Activated gamma-delta T cell treated with anti-CD3 and anti-CD28 coated beads, Interleukin-2, amount 50 U/mL, for 16 hours (primary cell): Measurements from ENCODE around the gene MKI67.

Experiments used
- DNase-seq: peaks from one replicate; pipeline ENCODE4 v3.0.0-alpha.2; 2020; ENCODE audit warnings: low read depth

The MKI67 gene

DNA sequence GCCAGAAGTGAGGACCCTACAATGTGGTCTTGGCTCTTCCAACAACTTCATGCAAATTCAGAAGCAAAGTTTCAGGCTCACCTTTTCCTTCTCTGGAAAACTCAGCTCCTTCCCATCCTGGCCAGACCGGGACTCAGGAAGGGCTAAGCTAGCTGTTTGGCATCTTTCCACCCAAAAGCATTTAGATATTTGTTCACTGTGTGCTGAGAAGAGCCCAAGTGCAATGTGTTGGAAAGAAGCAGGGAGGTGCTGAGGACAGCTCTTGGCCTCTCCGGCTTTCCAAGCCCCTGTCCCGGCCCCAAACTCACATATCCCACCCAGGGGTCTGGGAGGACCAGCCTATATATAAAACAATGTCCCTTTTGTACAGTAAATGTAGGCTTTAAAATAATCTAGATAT, 44.5 kb downstream of the MKI67 start:
- DNase-seq = no peak

- no peak for DNase-seq
Observed at GRCh38 chr10:128081222-128081621, 45.0 kb downstream of the MKI67 start.

- DNase-seq = no peak
Observed at GRCh38 chr10:128080641-128081040, 45.6 kb downstream of the MKI67 start.

- DNase-seq = no peak
Observed at GRCh38 chr10:128080231-128080630, 46.0 kb downstream of the MKI67 start.

GRCh38 chr10:128078136-128078969, 47.9 kb downstream of the MKI67 start:
- DNase-seq = no peak

DNA sequence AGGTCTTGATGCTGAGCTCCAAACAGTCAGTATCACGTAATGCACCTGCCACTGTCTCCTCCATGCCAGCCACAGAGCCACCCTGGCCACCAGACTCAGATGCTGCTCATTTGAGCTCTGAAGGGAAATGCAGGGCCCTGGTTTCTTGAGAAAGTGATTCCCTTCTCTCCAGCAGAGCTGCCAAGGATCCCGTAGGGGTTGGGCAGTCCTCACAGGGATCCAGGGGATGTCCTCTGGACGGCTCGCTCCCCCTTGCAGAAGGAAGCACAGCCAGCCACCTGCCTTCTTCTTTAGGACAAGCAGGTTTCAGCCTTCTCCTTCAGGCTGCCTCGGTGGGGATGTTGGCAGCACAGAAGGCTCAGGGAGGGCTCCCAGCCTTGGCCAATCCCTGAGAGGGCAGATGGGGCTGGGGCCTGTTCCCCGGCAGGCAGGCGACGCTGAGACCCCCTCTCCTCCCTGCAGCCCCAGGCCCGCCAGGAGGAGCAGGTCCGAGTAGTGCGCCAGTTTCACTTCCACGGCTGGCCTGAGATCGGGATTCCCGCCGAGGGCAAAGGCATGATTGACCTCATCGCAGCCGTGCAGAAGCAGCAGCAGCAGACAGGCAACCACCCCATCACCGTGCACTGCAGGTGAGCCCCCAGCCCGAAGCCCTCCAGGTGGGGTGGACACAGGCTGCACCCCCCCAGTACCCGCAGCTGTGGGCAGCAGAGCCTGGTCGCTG, 48.9 kb downstream of the MKI67 start:
- DNase-seq = no peak

DNA sequence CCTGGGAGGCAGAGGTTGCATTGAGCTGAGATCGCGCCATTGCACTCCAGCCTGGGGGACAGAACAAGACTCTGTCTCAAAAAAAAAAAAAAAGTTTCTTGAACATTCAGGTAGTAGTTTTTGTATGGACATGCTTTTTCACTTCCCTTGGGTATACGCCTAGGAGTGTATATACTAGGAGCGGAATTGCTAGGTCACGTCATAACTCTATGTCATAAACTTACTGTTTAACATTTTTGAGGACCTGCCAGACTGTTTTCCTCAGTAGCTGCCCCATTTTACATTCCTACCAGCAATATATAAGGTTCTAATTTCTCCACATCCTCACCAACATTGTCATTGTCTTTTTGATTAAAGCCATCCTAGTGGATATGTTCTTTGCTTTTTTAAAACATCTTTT, 51.6 kb downstream of the MKI67 start:
- DNase-seq = no peak

- DNase-seq = no peak
Observed at GRCh38 chr10:128073890-128074289, 52.3 kb downstream of the MKI67 start.

- no peak for DNase-seq
Observed at GRCh38 chr10:128072941-128073645, 53.1 kb downstream of the MKI67 start.

DNA sequence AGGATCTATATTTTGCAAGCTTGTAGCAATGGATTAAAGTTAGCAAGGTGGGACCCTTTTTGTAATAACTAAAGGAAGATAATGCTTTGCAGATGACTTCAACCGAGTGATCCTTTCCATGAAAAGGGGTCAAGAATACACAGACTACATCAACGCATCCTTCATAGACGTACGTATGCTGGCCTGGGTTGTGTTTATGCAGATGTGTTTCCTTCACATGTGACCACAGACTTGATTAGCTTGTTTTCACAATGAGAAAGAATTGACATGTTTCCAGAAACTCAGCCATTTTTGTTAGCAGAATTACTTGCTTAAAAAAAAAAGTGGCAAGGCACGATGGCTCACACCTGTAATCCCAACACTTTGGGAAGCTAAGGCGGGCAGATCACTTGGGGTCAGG, 54.2 kb downstream of the MKI67 start:
- DNase-seq = no peak

- DNase-seq = no peak
Observed at GRCh38 chr10:128071417-128071782, 54.8 kb downstream of the MKI67 start.

DNA sequence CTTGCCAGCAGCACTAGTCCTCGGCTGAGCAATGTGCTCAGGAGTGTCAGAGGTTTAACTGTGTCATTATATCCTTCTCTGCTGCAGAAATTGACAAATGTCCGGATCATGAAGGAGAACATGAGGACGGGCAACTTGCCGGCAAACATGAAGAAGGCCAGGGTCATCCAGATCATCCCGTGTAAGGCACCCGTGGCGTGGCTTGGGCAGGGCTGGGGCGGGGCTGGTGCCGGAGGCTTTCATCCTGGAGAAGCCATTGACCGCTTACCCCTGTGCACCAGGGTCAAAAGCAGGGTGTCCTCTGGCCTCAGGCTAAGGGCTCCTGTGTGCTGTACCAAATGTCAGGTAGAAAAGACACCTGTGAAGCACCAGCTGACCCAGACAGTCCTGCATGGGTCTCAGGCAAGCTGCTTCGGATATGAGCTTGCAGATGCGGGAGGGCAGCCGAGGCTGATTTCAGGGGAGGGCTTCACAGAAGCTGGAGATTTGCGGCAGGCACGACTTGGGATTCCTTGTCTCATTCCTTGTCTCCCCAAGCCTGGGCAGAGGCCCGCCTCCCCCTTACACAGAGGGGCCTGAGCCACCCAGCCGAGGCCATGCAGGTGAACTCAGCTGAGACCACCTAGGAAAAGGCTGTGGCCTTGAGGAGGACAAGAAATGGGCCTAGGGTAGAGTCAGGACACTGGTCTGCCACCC, 55.4 kb downstream of the MKI67 start:
- DNase-seq = no peak

- no peak for DNase-seq
Observed at GRCh38 chr10:128070161-128070560, 56.1 kb downstream of the MKI67 start.

DNA sequence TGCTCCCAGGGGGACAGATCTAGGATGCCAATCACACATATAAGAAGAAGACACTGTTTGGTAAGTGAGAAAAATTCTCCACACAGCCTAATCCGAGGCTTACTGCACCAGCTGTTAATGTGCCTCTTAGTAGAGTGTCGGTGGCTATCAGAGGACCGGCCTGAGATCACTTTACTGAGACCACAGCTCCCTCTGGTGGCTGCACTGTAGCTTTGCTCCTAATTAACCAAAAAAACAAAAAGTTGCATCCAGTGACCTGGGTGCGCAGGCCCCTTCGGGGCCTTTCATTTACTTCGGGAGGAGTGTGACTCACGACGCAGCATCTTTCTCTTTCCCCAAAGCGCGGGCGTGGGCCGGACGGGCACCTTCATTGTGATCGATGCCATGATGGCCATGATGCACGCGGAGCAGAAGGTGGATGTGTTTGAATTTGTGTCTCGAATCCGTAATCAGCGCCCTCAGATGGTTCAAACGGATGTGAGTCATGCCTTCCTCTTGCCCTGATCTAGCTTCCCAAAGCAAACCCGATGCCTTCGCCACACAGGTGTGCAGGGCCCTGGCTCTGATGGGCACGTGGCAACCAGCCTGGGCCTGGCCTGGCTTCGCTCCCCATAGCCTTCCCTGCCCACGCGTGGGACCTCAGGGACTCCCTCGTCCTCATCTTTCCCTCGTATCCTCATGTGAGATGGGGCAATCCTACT, 56.7 kb downstream of the MKI67 start:
- DNase-seq = peak; percentile 69

GRCh38 chr10:128068398-128069285, 57.6 kb downstream of the MKI67 start:
- DNase-seq = no peak

GRCh38 chr10:128067691-128068397, 58.4 kb downstream of the MKI67 start:
- no peak for DNase-seq

GRCh38 chr10:128066870-128067382, 59.3 kb downstream of the MKI67 start:
- DNase-seq = no peak

GRCh38 chr10:128065881-128066534, 60.2 kb downstream of the MKI67 start:
- DNase-seq = no peak

DNA sequence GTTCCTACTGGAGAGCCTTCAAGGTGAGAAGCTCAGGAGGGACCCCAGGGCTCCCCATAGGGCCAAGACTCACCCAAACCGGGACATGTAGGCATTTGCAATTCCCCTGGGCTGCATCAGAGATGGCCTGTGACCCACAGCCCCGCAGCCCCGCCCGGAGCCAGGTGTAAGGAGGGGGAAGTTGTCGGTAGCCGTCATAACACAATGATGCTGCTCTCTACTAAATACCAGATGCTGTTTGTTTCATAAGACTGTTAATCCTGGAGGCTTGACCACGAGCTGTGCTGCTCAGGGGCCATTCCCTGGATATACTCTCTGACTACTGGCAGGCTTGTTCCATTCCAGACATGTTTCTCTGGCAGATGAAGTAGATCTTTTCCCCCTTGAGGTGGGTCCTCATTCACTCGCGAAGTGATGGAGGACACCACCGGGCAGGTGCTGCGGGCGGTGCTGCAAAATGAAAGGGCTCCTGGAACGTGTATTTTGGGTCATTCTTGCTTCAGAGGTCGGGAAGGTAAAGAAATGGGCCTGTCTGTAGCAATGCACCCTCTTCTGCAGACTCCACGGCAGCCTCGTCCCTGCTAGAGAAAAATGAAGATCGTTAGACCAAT, 61.1 kb downstream of the MKI67 start:
- no peak for DNase-seq
